CMK (cell line): Measurements from ENCODE around the gene TBCA.

Source experiments
- DNase-seq: peaks from one replicate; pipeline ENCODE4 v3.0.0-alpha.2; 2010; ENCODE audit warnings: low read depth

Gene TBCA

GRCh38 chr5:77641963-77642737, 134.0 kb downstream of the TBCA start:
- DNase-seq = no peak

- DNase-seq = no peak
These were observed 134.7 kb downstream of the TBCA start for GRCh38 chr5:77641397-77641943.
